Measurements from ENCODE around the gene UBE2E1.

The UBE2E1 gene

DNA sequence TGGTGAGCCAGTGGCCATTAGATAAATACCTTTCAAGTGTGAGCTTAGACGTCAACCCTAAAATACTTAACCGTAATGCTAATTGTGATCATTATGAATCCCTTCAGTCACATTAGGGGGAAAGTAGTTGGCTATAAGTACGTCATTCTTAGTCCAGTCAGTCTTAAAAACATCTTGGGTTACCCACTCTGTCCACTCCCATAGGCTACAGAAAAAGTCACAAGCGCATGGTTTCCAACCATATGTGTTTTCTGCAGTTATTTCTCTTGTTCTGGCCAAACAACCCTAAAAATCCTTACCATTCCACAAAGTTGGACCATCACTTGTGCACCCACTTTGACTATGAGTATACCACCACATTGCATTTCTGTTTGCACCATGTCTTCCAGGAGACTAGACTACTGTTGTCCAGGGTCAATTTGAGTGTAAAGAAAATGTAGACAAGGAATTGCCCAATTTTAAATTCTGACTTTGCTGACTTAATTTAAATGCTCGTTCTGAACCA is 114.4 kb downstream of the UBE2E1 start:
- no peak for DNase-seq

DNA sequence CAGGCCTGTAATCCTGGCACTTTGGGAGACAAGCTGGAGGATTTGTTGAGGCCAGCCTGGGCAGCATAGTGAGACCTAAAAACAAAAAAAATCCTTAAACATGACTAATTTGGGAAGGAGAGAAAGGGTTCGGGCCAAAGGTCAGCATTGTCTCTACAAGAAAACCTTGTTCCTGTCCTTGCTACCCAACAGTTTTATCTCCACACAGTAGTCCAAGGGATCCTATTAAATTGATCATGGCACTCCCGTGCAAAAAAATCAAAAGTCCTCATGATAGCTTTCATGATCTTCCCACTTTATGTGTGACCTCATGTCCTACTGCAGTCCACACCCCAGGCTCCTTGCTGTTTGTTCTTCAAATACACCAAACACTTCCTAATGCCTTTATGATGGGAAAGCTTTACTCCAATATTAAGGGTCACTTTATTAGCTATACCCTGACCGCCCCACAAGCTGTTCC is 115.3 kb downstream of the UBE2E1 start:
- no peak for DNase-seq

DNA sequence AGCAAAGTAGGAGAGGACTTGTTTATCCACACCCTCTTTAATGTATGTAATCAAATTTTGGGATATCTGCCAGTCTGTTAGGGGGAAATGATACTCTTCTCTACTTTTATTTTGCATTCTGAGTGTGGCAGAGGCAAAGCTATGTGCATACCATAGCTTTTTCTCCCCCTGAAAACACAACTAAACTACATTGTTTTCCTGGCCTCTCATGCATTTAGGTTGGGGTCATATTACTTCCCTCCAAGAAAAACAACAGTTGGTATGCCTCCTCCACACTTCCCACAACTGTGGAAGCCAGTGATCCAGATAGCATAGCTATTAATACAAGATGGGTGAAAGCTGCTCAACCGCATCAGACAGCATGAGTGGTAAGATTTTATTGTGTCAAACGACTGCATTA is 118.0 kb downstream of the UBE2E1 start:
- no peak for DNase-seq

DNA sequence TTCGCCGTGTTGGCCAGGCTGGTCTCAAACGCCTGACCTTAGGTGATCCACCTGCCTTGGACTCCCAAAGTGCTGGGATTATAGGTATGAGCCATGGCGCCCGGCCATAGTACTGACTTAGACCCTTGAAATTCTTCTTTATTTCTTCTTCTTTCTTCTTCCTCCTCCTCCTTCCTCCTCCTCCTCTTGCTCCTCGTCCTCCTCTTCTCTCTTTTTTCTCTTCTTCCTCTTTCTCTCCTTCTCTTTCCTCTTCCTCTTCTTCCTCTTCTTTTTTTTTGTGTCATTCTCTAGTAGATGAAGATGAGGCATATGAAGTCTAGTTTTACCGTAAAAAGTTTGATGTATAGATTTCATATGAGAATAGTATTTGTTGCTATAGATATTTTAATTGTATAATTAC is 120.5 kb downstream of the UBE2E1 start:
- DNase-seq, result no peak

DNA sequence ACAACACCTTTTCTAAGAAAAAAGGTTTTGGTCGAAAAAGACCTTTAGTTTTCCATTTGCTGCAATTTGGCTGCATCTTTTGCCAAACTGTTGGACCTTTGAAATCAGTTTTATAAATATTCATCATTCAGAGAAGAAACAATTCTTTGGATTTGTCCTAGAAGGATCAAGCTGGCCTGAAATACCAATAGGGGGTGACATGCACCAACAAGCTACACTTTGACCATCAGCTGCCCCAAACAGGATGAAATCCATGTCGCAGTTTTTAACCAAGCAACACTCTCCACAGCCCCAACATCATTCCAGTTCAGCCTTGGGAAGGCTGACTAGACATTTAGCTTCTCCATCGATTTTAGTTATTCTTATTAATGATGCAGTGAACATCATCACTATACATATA is 121.0 kb downstream of the UBE2E1 start:
- no peak for DNase-seq

DNA sequence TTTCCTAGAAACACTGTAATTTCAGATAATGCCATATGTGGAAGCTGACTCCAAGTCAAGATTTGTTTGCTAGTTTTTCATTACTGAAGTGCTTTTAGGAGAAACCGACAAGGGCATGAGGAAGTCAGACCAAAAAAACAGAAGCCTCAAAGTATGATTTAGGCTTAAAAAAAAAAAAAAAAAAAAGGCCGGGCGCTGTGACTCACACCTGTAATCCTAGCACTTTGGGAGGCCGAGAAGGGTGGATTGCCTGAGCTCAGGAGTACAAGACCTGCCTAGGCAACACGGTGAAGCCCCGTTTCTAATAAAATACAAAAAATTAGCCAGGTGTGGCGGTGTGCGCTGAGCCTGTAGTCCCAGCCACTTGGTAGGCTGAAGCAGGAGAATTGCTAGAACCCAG is 122.8 kb downstream of the UBE2E1 start:
- no peak for DNase-seq

DNA sequence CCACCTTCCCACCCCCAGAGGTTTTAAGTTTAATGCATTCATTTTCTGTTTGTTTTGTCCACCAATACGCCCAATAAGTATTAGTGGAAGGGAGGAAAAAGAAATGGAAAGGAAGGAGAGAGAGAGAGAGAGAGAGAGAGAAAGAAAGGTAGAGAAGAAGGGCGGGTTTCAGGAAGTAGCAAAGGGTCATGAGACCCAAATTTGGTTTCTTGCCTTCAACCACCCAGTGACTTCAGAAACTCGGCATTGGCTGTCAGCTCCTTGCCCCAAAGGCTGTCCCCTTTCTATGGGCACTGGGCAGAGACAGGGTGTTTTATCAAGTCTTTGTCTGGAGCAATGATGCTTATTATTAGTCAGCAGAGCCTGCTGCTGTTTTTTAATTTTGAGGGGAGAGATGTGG is 125.8 kb downstream of the UBE2E1 start:
- no peak for DNase-seq

DNA sequence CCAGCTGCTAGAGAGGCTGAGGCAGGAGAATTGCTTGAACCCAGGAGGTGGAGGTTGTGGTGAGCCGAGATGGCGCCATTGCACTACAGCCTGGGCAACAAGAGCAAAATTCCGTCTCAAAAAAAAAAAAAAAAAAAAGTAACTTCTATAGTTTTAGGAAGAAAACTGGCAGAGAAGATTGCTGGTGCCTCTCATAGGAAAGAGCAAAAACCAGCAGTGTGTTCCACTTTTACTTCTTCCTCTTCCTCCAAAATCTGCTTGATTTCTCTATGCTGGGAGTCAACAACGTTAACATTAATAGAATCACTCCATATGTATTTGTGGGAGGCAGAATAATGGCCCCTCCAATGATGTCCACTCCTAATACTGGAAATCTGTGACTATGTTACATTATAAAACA is 126.8 kb downstream of the UBE2E1 start:
- no peak for DNase-seq

DNA sequence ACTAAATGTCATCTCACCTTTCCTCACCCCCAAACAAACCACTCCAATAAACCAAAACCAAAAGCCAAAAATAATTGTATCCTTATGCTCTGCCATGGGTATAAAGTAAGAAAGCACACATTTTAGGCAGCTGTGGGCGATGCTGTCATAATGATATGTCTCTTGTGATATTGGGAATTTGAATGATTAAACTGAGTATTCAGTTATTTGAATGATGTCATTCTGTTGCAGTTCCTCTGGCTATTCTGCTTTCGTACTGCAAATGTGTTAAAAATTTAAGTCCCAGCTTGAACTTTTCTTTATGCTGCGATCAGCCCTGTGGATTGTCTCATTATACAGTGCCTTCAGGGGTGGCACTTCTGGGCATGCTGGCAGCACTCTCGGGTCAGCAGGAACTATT is 128.5 kb downstream of the UBE2E1 start:
- DNase-seq, result no peak

DNA sequence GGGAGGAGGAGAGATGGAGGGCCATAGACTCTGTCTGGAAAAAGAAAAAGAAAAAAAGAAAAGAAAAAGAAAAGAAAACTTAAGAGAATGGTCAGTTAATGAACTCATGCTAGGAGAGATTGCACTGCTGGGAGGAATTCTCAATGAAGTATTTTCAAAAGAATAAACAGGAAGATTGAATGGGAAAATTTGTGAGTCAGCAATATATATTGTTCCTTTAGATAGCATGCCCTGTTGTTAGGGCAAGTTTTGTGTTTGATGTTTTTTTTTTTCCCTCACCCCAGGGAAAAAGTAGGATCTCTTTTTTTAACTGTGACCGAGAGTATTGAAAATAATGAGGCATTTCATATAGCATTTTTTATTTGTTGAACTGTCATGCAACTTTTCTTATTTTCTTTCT is 131.5 kb downstream of the UBE2E1 start:
- DNase-seq, result no peak

DNA sequence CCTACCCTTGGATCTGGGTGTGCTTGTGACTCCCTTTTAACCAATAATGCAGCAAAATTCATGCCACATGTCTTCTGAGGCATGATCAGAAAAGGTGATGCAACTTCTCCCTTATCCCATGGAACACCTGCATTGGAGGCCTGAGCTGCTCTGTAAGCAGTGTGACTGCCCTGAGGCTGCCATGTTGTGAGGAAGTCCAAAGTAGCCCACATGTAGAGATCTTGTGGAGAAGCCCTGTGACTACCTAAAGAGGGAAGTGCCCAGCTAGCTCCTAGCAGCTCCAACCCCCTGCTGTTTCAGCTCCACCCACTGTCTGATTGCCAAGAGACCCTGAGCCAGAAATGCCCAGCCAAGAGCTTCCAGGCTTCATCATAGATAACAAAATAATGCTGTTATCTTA is 132.9 kb downstream of the UBE2E1 start:
- no peak for DNase-seq

DNA sequence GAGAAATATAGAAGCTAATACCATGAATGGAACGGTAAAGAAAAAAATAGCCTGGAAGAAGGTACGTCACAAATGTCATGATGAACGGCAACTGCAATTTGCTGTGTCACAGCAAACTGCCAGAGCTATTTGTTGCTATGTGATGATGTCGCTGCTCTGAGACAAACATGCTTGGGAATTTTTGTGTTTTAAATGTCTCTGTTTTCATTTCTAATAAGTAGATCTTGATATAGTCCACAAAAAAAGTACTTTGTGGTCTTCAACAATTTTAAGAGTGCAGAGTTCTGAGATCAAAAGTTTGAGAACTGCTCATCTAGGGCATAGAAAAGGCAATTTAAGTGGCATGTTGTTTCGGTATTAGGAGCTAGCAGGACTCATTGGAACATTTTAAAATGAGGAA is 135.0 kb downstream of the UBE2E1 start:
- no peak for DNase-seq
